GM12878 (cell line): ENCODE measurements around the gene BCL10. TPM values are rescaled to one million over a fixed set of nuclear protein-coding genes. Genes with fewer than 3 reads are reported as not detected.

Experiments
- BCL11A ChIP-seq: IDR thresholded peaks from 2 replicates; pipeline ENCODE4 v1.6.1; 2011; ENCODE audit warnings: low read depth, low read length
- CEBPZ ChIP-seq: fragments of 150-350 bp; IDR thresholded peaks from 2 replicates; pipeline ENCODE4 v1.6.1; 2016; ENCODE audit warnings: low read depth, low read length
- EZH2 ChIP-seq: IDR thresholded peaks from 2 replicates; pipeline ENCODE4 v1.6.1; 2012; ENCODE audit warnings: low read depth, mild to moderate bottlenecking, control low read depth, inconsistent platforms, low read length, borderline replicate concordance; ENCODE audit not compliant: control insufficient read depth
- LARP7 ChIP-seq: fragments of 450-650 bp; IDR thresholded peaks from 2 replicates; pipeline ENCODE4 v1.6.1; 2017; ENCODE audit warnings: mild to moderate bottlenecking
- MAX ChIP-seq: IDR thresholded peaks from 2 replicates; pipeline ENCODE4 v1.6.1; 2012; ENCODE audit warnings: low read depth, low read length, improper control_type of control experiment
- MYC ChIP-seq: IDR thresholded peaks from 2 replicates; pipeline ENCODE4 v1.6.1; 2011; ENCODE audit warnings: mild to moderate bottlenecking, low read length, moderate library complexity, inconsistent platforms; ENCODE audit not compliant: insufficient read depth, insufficient replicate concordance, insufficient read length, severe bottlenecking
- NFIC ChIP-seq: IDR thresholded peaks from 2 replicates; pipeline ENCODE4 v1.6.1; 2012; ENCODE audit warnings: low read depth, mild to moderate bottlenecking, inconsistent platforms, low read length, moderate library complexity
- NKRF ChIP-seq: fragments of 450-650 bp; conservative IDR thresholded peaks from 2 replicates; pipeline ENCODE4 v1.6.1; 2017; ENCODE audit warnings: mild to moderate bottlenecking, moderate library complexity
- NR2C2 ChIP-seq: IDR thresholded peaks from 2 replicates; pipeline ENCODE4 v1.6.1; 2011; ENCODE audit warnings: borderline replicate concordance, low read depth; ENCODE audit not compliant: control insufficient read depth, insufficient read length
- RAD21 ChIP-seq: IDR thresholded peaks from 2 replicates; pipeline ENCODE4 v1.6.1; 2011; ENCODE audit warnings: mild to moderate bottlenecking, low read depth, low read length, moderate library complexity; ENCODE audit not compliant: insufficient read depth
- RBBP5 ChIP-seq: fragments of 200-600 bp; sonication (generic); conservative IDR thresholded peaks from 2 replicates; pipeline ENCODE4 v1.6.1; 2016
- SIN3A ChIP-seq: IDR thresholded peaks from 2 replicates; pipeline ENCODE4 v1.6.1; 2012; ENCODE audit warnings: low read depth, low read length, improper control_type of control experiment
- ZBTB11 ChIP-seq: fragments of 450-650 bp; formaldehyde crosslinking; IDR thresholded peaks from 2 replicates; pipeline ENCODE4 v1.5.0; 2022; ENCODE audit warnings: mild to moderate bottlenecking, missing genetic modification characterization
- ZBTB33 ChIP-seq: fragments of 450-650 bp; IDR thresholded peaks from 2 replicates; pipeline ENCODE4 v1.6.1; 2017; ENCODE audit warnings: mild to moderate bottlenecking
- ZNF622 ChIP-seq: fragments of 450-650 bp; IDR thresholded peaks from 2 replicates; pipeline ENCODE4 v1.6.1; 2017; ENCODE audit warnings: mild to moderate bottlenecking, inconsistent platforms
- polyA plus RNA-seq, 11 experiments: library from polyadenylated mRNA; depleted of rRNA in 4 of 11; unstranded in 6 of 11; stranded (reverse) in 5 of 11; fragments of >200 nt; fragmentation: Nextera tagmentation in 4 of 11; fragmentation: Illumina TruSeq in 1 of 11; extraction: Ambion mirVana in 4 of 11; extraction: Trizol in 1 of 11; gene quantifications; 1 replicate in 1 of 11; 2 replicates in 10 of 11; pipeline versions ENCODE4 v1.2.1 to v1.2.3, GENCODE V29; 2011 to 2016; ENCODE audit warnings: inconsistent platforms in 2 of 11, missing spikeins in 2 of 11, low read depth in 1 of 11
- total RNA-seq, 4 experiments: library from RNA; depleted of rRNA in 3 of 4; stranded (reverse); fragments of >200 nt in 3 of 4; fragmentation: Illumina TruSeq in 1 of 4; extraction: Trizol in 1 of 4; gene quantifications; 2 replicates each; pipeline versions ENCODE4 v1.2.1 to v1.2.3, GENCODE V29; 2013 to 2021
- TF ChIP-seq, protein P1 (sequence below): fragments of 450-650 bp; IDR thresholded peaks from 2 replicates; pipeline ENCODE4 v1.6.1; 2017; ENCODE audit warnings: borderline replicate concordance

The BCL10 gene
- total and polyA plus RNA-seq, 10 of the 15 experiments (the other 5 are each of a cell fraction or from before 2014, with no cell fraction given), result 10.6 to 35.2 (median 19.5) TPM

GRCh38 chr1:85259118-85259911 is 17.1 kb downstream of the BCL10 start, which contains the start of gene C1orf52 (continued):
- TF ChIP-seq CEBPZ (no peak), ZNF622 (no peak), EZH2 (no peak), NKRF (peak; percentile 89), MAX (peak; percentile 63), LARP7 (0 out of 2 replicates have a peak, but pooled peaks have one; percentile 44), SIN3A (peak; percentile 47; the same call in 1 of the 2 replicates), ZBTB33 (0 out of 2 replicates have a peak, but pooled peaks have one; percentile 46), NR2C2 (no peak), BCL11A (no peak), MYC (peak; percentile 38), RBBP5 (no peak), NFIC (no peak), ZBTB11 (CRISPR knock-in tag) (no peak), RAD21 (peak; percentile 62)
- TF ChIP-seq, protein P1, sequence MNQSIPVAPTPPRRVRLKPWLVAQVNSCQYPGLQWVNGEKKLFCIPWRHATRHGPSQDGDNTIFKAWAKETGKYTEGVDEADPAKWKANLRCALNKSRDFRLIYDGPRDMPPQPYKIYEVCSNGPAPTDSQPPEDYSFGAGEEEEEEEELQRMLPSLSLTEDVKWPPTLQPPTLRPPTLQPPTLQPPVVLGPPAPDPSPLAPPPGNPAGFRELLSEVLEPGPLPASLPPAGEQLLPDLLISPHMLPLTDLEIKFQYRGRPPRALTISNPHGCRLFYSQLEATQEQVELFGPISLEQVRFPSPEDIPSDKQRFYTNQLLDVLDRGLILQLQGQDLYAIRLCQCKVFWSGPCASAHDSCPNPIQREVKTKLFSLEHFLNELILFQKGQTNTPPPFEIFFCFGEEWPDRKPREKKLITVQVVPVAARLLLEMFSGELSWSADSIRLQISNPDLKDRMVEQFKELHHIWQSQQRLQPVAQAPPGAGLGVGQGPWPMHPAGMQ, result no peak
